Measurements from ENCODE around the gene CCDC70.
"Not testable (repeated sequence)": the region's sequence is repeated elsewhere in the genome, so short reads cannot be mapped to it uniquely, and the experiment has no call there.

Gene CCDC70

DNA sequence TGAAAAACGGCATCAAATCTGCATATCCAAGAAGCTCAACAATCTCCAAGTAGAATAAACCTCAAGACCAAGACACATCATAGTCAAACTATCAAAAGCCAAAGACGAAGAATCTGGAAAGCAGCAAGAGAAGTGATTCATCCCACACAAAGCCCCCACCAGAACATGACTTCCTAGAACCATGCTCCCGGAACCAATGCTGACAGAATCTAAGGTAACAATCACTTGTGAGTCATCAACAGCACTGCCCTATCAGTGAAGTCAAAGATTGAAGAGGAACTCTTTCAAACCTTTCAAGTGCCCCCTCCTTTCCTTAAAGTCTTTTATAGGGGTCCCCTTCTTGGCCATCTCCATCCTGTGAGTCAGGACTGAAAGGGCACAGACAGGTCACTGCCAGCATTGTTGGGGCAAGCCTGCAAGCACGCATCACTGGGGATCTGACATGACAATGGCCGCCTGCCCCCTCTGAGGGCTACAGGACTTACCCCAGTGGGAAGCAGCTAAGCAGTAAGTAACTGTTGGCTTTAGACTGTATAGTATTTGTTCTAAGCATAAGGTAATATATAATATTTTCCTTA, at the start of gene CCDC70:
TSS of gene CCDC70 (plus strand) at position 247 of the 578 bp plus-strand sequence. CDS start 3,443 bp downstream, outside the sequence.
- no peak for DNase-seq (ENCODE audit: low spot score)

DNA sequence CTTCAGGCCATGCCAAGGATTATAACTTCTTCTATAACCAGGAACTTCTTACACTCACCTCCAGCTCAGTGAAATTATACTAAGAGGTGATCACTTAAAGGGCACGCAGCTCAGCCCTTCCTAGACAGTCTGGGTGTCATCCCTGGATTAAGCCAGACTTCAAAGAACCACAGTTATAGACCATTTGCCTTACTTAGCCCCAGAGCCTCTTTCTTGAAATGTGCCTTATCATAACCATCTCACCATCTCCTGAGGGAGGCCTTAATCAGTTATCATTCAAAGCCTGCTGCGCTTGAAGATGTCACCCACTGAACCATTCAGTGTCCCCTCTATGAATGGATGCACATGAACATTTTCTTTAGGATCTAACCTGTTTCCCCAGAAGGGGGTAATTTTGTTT, 47.7 kb upstream of the CCDC70 start:
- no peak for DNase-seq (ENCODE audit: low spot score)

DNA sequence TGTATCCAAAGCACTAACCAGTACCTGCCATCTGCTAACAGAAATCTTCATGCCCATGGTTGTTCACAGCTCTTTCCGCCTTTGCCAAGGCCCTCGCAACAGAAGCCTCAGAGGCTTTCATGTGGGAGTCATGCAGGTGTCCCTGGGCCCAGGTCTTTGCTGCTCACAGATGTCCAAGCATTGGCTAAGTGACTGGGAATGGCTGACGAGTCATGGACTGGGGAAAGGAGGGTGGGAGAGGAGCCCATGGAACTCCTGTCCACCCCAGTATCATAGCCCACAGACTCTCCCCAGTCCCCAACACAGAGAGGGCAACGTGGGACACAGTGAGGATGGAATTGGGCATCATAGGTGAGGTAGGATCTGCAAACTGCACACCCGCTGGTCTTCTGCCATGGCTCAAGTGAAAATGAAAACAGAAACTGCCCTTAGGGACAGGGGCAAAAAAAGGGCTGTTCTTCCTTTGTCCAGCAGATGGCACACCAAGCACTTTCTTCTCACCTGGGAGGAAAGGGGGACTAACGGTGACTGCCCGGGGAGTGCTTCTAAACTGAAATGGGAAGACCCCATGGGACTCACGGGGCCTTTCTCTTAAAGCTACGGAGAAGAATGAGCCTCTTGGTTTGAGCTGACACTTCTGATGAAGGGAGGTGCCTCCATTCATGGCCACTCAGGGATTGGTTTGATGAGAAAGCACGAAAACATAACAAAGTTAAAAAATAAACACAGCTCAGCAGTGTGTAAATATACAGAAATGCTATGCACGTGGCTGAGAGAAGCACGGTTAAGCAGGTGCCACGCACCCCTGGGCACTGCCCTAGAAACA, 46.7 kb upstream of the CCDC70 start:
- peak; percentile 74 for DNase-seq (ENCODE audit: low spot score)

DNA sequence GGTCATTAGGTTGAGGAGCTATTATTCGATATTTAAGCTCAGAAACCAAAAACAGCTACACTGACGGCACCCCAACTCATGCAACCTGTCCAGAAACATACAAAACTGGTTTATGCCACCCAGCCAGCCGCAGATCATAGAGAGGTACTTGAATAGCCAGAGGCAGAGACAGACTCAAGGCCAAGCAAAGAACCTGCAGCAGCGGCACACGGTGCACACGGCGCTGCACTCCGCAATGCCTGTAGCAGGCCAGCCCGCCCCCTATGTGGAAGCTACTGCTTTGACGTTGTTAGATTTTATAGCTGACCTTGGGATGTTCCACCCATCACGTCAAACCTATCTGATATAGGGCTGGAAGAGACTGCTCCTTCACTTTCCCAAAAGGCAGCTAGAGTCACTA, 45.9 kb upstream of the CCDC70 start:
- DNase-seq (ENCODE audit: low spot score) = no peak

DNA sequence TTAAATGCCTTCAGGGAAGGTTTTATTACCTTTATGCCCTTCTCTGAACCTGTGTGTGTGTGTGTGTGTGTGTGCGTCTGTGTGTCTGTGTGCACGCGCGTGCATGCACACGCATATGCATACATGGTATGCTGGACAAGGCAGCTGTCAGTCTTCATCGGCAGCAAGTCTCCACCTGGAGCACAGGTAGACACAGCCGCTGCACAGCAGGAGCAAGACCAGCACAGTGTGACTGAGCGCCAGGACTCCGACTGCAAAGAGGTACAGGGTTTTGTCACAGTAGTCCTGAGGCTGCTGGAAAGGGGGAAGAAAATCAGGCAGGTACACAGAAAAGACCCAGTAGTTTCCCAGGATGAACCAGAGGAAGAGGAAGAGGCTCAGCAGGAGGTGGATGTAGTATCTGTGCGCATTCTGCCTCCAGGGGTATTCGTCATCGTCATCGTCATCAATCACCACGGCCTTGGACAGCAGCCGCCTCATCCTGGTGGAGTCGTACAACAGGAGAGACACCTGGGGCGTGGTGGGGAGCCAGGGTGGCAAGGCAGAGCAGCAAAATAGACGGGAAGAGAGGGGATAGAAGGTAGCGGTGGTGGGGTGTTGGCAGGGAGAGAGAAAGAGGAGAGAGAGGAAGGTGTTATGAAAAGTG, 45.0 kb upstream of the CCDC70 start:
- DNase-seq (ENCODE audit: low spot score) = no peak

DNA sequence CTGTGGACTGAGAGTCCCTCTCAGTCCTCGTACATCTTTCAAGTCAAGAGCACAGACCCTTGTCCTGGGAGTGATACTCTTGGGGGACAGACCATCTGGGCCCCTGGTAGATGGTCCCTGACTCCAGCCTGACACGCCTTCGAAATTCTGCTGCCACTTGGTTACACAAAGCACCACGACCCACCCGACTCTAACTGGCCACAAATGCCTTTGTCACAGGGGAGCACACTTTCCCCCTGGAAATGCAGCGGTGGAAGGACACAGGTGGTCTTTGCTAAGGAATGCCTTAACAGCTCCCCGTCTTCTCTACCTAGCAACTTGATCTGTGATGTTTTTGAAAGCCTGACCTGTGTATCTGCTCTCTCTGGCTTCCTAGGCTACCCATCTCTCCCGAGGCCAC, 44.1 kb upstream of the CCDC70 start:
- DNase-seq (ENCODE audit: low spot score) = no peak

DNA sequence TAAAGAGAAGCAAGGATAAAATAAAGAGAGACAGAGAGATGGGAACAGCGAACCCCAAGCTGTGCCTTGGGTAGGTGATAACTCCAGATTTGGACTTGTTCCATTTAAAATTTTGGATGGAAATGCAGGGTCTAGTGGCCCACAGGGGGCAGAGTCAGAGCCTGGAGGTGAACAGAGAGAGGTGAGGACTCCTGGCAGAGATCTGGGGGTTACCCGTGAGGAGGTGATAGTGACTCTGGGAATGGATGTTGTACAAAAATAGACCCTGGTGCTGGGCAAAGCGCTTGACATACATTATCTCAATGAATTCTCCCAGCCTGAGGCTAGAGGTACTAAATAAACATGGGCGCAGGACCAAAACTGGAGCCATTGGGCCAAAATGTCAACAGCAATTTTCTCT, 43.5 kb upstream of the CCDC70 start:
- DNase-seq (ENCODE audit: low spot score) = no peak

DNA sequence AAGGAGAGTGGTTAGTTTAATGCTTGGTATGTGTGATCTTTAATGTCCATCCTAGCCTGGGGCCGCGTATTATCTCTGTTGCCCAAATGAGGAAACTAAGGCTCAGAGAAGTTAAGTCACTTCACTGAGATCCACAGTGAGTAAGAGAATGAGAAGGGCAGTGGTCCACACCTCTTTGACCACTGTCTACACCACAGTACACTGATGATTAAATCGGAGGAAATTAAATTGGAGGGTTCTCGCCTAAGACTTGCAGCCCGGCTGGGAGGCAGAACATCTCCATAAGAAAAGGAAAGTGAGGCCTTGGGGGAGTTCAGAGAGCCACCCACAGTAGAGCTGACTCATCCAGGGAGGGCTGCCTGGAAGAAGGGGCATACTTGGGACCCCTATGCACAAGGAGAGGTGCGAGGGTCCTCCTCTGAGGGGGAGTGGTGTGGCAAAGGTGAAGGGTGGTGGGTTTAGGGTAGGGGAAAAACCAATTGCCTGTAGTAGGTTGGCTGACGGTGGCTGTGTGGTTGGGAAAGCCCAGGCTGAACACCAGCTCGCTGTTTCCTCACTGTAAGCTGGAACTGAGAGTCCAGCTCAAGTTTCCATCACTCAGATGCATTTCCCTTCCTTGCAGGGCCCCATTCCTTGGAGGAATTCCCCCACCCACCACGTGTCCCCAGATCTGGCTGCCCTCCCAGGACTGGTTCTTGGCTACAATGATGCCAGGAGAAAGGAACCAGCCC, 42.8 kb upstream of the CCDC70 start:
- peak; percentile 28 for DNase-seq (ENCODE audit: low spot score)

- DNase-seq (ENCODE audit: low spot score) = no peak
Observed at GRCh38 chr13:51819544-51819943, 42.2 kb upstream of the CCDC70 start.

DNA sequence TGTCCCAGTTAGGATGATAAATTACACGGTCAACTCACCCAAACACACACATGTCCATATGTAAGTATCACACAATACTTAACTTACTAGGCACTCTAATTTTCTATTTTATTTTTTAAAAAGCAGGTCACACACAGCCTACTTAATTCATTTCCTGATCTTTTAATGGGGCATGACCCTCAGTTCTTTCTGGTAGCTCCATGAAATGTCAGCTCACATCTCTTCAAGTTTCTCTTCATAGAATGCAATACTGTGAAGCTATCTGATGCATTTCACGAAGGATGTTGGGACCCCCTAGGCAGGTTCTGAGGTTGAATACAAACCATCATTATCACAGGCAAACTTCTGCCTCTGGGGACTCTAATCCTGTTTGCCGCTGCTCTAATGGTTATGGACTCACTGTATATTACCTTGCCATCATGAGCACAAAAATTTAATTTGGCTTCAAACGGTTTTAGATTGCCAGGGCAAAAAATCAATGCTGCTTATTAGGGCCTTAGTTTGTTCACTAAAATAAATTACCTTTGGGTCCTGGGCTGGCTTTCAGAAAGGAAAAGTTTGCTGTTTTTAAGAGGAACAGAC, 41.7 kb upstream of the CCDC70 start:
- no peak for DNase-seq (ENCODE audit: low spot score)

GRCh38 chr13:51821606-51822005, 40.2 kb upstream of the CCDC70 start:
- DNase-seq (ENCODE audit: low spot score) = no peak

DNA sequence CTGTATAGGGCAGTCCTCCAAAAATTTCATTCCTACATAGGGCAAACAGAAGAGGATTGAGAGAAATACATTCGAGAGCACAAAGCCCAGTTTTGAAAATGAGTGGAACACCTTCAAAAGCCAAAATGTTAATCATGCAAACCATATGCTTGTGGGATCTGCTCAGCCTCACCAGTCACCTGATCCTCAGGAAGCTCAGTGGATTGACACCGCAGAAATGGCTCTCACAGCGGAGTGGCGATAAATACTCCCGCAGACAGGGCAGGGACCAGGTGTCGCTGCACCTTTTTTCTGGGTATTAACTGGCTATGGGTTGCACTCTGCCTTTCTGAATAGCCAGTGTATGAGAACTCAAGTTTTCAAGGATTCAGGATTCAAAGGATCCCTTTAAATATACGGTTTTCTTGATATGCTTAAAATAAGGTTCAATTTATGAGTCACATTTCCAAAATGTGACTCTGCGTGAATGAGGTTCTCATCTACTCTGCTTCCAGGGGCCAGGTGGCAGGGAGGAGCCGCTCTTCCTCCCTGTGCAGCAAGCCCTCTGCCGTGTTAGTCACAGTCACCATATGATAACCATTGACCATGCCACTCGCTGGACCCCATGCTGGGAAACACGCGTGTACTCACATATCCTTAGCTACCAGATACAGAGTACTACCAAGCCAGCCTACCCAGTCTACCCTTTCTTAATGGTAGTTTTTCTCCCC, 39.5 kb upstream of the CCDC70 start:
- no peak for DNase-seq (ENCODE audit: low spot score)

- no peak for DNase-seq (ENCODE audit: low spot score)
Observed at GRCh38 chr13:51823359-51823758, 38.4 kb upstream of the CCDC70 start.

GRCh38 chr13:51823863-51824262, 37.9 kb upstream of the CCDC70 start:
- DNase-seq (ENCODE audit: low spot score) = no peak

- not testable (repeated sequence) for DNase-seq (ENCODE audit: low spot score)
Observed at GRCh38 chr13:51824712-51825111, 37.1 kb upstream of the CCDC70 start.

- DNase-seq (ENCODE audit: low spot score) = no peak
Observed at GRCh38 chr13:51825165-51825592, 36.6 kb upstream of the CCDC70 start.

- no peak for DNase-seq (ENCODE audit: low spot score)
Observed at GRCh38 chr13:51825681-51826254, 36.0 kb upstream of the CCDC70 start.

DNA sequence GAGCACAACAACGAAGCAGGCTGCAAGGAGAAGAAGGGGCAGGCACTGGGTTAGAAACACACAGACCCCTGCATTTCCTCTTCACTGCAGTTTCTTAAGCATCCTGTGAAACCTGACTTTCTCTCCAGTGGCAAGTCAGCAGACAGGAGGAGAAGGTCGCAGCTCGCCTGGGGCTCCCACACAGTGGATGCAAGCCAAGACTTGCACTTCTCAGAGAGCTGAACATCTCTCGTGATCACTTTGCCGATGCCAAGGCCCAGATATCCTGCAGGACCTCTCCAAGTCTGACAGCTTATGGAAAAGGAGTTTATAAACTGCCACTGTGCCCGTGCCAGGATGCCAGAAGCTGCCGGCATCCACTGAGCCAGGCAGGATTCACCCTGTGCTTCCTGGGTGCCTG, 35.2 kb upstream of the CCDC70 start:
- DNase-seq (ENCODE audit: low spot score) = no peak

DNA sequence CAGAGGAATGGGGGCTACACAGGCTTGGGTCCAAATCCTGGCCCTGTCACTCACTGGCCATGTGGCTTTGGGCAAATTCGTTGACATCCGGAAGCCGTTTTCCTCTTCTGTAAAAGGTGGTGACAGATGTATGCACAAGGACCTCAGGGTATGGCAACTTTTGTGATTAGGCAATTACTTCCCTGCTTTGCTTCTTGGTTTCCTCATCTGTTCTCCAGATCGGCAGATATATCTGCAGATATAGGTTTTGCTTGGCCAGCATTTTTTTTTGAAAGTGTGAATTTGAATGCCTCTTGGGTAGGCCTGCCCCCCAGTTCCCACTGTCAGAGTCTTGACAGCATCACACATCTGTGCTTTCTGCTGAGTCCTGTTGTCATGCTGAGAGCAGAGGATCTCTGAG, 34.5 kb upstream of the CCDC70 start:
- DNase-seq (ENCODE audit: low spot score) = no peak

- DNase-seq (ENCODE audit: low spot score) = no peak
Observed at GRCh38 chr13:51828730-51829567, 32.8 kb upstream of the CCDC70 start.

Measured in AG20443 (cell line).